GM10248 (cell line): ENCODE data around the gene TMEM18.

ENCODE experiments used
- CTCF ChIA-PET: fragments of 300-600 bp; sonication (Branson Sonifier 250); formaldehyde crosslinking; extraction: SDS; loops from one replicate; lab custom pipeline; 2021; ENCODE audit warnings: antibody characterized with exemption; lab: Yijun Ruan, JAX
- POLR2A ChIA-PET: fragments of 350-650 bp; sonication (Branson Sonifier 250); formaldehyde crosslinking; extraction: SDS; loops from one replicate; lab custom pipeline; 2020; ENCODE audit warnings: antibody characterized with exemption; lab: Yijun Ruan, JAX
- DNase-seq: peaks from one replicate; pipeline ENCODE4 v3.0.0; 2012; ENCODE audit errors: extremely low spot score
- CTCF ChIP-seq: IDR thresholded peaks from 2 replicates; pipeline ENCODE4 v1.5.1; 2012; ENCODE audit warnings: mild to moderate bottlenecking, low read depth; ENCODE audit errors: extremely low read depth, missing control alignments, control extremely low read depth

The TMEM18 gene

DNA sequence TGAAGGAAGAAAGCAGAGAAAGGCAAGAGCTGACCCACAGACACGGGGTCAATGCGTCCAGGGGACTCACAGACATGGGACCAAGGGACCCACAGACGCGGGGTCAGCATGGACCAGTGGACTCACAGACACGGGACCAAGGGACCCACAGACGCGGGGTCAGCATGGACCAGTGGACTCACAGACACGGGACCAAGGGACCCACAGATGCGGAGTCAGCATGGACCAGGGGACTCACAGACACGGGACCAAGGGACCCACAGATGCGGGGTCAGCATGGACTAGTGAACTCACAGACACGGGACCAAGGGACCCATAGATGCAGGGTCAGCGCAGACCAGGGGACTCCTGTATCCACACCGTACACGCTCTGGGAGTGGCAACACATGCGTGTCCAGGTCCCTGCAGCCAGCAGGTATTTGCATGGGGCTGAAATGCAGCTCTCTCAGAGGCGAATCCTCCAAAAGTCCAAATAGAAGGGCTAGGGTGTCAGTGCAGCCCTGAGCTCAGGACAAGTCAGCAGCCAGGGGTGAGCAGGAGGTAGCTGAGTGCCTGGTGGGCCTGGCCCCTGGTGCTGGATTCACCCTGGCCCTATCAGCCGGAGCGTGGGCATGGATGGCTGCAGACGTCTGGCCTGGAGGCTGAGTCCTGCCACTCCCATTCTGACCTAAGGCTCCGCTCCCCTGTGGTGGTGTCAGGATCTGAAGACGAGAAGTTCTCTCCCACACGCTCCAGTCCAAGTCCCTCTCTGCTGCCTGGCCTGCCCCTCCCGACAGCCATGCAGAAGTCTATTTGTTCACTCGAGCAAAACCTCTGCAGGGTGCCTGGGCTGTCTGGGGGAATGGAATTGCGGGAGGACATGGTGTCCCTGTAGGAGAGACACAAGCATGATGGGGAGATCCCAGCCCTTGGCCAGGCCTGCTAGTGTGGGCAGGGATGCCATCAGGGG lies 28.5 kb downstream of the TMEM18 start:
- TF ChIP-seq CTCF = no peak
- DNase-seq = no peak
- ChIA-PET CTCF (interaction anchor here (3.5 kb wide), 1 partner anchor 12 kb away, joined by 13 read pairs; no protein-coding TSS in a partner anchor), POLR2A (no interaction called here)

DNA sequence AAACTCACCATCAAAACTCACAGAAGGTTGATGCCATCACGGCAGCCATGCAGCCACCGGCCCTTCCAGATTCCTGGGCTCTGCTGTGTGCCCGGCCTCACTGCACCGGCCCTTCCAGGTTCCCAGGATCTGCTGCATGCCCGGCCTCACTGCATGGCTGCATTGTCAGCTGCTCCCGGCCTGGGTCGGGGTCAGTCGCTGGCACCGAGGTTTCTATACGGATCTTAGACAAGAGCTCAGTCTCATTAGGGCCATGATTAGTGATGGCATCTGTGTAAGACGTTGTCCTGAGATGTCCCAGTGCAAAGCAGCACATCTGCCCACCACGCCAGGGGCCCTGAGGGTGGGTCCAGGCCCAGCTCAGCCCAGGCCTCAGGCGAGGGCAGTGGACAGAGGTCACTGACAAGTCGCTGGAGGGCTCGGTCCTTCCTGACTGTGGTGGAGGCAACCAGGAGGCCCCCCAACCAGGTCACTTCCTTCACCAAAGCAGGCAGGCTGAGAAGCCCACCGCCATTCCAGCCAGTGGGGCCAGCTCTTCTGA lies 29.4 kb downstream of the TMEM18 start:
- POLR2A ChIA-PET = no interaction called here
- DNase-seq = no peak
- no peak for TF ChIP-seq CTCF
- CTCF ChIA-PET = interaction anchor here (3.5 kb wide), 1 partner anchor 11 kb away, joined by 13 read pairs; no protein-coding TSS in a partner anchor

- DNase-seq = no peak
- POLR2A ChIA-PET = no interaction called here
- CTCF ChIA-PET = interaction anchor here (3.5 kb wide), 1 partner anchor 10 kb away, joined by 13 read pairs; no protein-coding TSS in a partner anchor
- TF ChIP-seq CTCF = no peak
Observed at GRCh38 chr2:647003-647560, 30.1 kb downstream of the TMEM18 start.

GRCh38 chr2:644871-645270 lies 32.3 kb downstream of the TMEM18 start:
- POLR2A ChIA-PET = no interaction called here
- no peak for DNase-seq
- CTCF ChIA-PET = no interaction called here
- TF ChIP-seq CTCF = no peak

DNA sequence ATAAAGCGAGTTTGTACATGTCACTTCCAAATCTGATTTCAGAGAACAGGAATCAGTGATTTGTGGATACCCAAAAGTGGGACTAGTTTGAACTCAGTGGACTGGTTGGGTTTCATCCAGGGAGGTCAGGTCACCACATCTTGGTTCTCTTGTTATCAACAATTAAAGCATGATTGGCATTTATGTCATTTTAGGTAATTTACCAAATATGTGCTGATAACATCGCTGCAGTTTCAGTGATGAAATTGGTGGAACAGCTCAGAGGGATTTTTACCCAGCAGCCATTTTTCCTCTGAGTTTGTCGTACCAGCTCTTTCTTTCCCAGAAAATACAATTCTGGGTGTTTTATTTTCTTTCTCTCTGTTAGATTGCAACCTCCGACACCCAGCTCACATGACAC lies 33.4 kb downstream of the TMEM18 start:
- ChIA-PET CTCF (no interaction called here), POLR2A (no interaction called here)
- no peak for TF ChIP-seq CTCF

DNA sequence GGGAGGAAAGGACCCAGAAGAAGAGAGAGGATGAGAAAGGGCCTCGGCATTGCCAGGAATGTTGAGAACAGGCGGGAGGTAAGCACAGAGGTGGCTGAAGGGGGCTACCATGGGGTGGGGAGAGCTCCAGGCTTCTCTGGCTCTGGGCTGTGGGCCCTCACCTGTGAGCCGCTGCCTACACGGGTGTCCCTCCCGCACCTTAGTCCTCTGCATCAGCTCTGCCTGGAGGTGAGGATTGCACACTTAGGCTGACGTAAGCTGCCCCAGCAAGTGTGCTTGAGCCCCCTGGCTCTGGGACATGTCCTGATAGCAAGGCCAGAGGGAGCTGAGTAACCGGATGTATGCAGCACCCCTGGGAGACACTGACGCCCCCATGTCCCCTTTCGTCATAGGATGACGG lies 33.9 kb downstream of the TMEM18 start:
- ChIA-PET CTCF (no interaction called here), POLR2A (no interaction called here)
- no peak for DNase-seq
- no peak for TF ChIP-seq CTCF

More for the DNA sequence above, 33.4 kb downstream of the TMEM18 start:
- DNase-seq = no peak
